DND-41 (cell line): ENCODE data around the gene ERC2.

Experiments
- ATAC-seq: fragments of 200-7000 bp; cut with Tn5 transposase; 3 replicates; pipeline ENCODE4 v1.9.1; 2021; ENCODE audit warnings: low read depth; ENCODE audit not compliant: insufficient read depth
- DNase-seq: peaks from one replicate; pipeline ENCODE4 v3.0.0-alpha.2; 2020
- H2AFZ ChIP-seq: 2 replicates; pipeline ENCODE4 v1.6.0; 2012; ENCODE audit warnings: low read depth, low read length
- H3K27ac ChIP-seq: 2 replicates; pipeline ENCODE4 v1.5.1; 2012; ENCODE audit warnings: low read length, inconsistent platforms
- H3K27me3 ChIP-seq: fragments of 200-600 bp; sonication (generic); 2 replicates; pipeline ENCODE4 v1.6.0; 2012; ENCODE audit warnings: low read length, mild to moderate bottlenecking, inconsistent platforms; ENCODE audit not compliant: insufficient read depth, poor library complexity
- H3K36me3 ChIP-seq: 2 replicates; pipeline ENCODE4 v1.5.1; 2012; ENCODE audit warnings: low read length, inconsistent platforms; ENCODE audit not compliant: insufficient read depth
- H3K4me1 ChIP-seq: 2 replicates; pipeline ENCODE4 v1.5.1; 2012; ENCODE audit warnings: mild to moderate bottlenecking, low read length; ENCODE audit not compliant: insufficient read depth
- H3K4me2 ChIP-seq: 2 replicates; pipeline ENCODE4 v1.6.0; 2012; ENCODE audit warnings: mild to moderate bottlenecking, moderate library complexity, low read length, inconsistent platforms; ENCODE audit not compliant: insufficient read depth
- H3K4me3 ChIP-seq, 2 experiments: fragments of 200-600 bp in 1 of 2; shearing (Covaris generic) in 1 of 2; 2 replicates each; pipeline ENCODE4 v1.5.1; 2012 to 2016; ENCODE audit warnings: inconsistent platforms in 2 of 2, low read length in 2 of 2, mild to moderate bottlenecking in 2 of 2, low read depth in 1 of 2, moderate library complexity in 1 of 2
- H3K79me2 ChIP-seq: 2 replicates; pipeline ENCODE4 v1.6.0; 2012; ENCODE audit warnings: low read length, inconsistent platforms; ENCODE audit not compliant: insufficient read depth
- H3K9ac ChIP-seq: 2 replicates; pipeline ENCODE4 v1.6.0; 2012; ENCODE audit warnings: low read depth, mild to moderate bottlenecking, inconsistent platforms, low read length, moderate library complexity
- H3K9me3 ChIP-seq: 2 replicates; pipeline ENCODE4 v1.5.1; 2012; ENCODE audit warnings: low read length, moderate library complexity, mild to moderate bottlenecking, inconsistent platforms; ENCODE audit not compliant: insufficient read depth, severe bottlenecking
- H4K20me1 ChIP-seq: 2 replicates; pipeline ENCODE4 v1.6.0; 2012; ENCODE audit warnings: low read length; ENCODE audit not compliant: insufficient read depth
- EZH2 ChIP-seq: IDR thresholded peaks from 3 replicates; pipeline ENCODE4 v1.6.1; 2012; ENCODE audit warnings: borderline replicate concordance, low read depth, mild to moderate bottlenecking, moderate library complexity, low read length, inconsistent platforms; ENCODE audit not compliant: severe bottlenecking
- TF ChIP-seq, protein P1 (sequence below): IDR thresholded peaks from 2 replicates; pipeline ENCODE4 v1.5.1; 2012; ENCODE audit warnings: borderline replicate concordance, low read length, moderate library complexity, mild to moderate bottlenecking; ENCODE audit not compliant: poor library complexity, severe bottlenecking; ENCODE audit errors: extremely low read depth

ERC2 gene

GRCh38 chr3:55651011-55651410 is 817.3 kb downstream of the ERC2 start:
- ATAC-seq (no peak), DNase-seq (no peak)
- Histone ChIP-seq H3K27ac (no peak overlapping the region), H3K4me1 (no peaks in the 10 kb centered on the region), H3K36me3 (no peaks in the 10 kb centered on the region), H3K9me3 (no peaks in the 10 kb centered on the region), H3K27me3 (no peaks in the 10 kb centered on the region), H4K20me1 (no peaks in the 10 kb centered on the region), H2AFZ (no peak overlapping the region), H3K9ac (no peak overlapping the region), H3K79me2 (no peaks in the 10 kb centered on the region), H3K4me3 (no peak overlapping the region), H3K4me2 (no peak overlapping the region)
- TF ChIP-seq EZH2: no peak
- TF ChIP-seq, protein P1, sequence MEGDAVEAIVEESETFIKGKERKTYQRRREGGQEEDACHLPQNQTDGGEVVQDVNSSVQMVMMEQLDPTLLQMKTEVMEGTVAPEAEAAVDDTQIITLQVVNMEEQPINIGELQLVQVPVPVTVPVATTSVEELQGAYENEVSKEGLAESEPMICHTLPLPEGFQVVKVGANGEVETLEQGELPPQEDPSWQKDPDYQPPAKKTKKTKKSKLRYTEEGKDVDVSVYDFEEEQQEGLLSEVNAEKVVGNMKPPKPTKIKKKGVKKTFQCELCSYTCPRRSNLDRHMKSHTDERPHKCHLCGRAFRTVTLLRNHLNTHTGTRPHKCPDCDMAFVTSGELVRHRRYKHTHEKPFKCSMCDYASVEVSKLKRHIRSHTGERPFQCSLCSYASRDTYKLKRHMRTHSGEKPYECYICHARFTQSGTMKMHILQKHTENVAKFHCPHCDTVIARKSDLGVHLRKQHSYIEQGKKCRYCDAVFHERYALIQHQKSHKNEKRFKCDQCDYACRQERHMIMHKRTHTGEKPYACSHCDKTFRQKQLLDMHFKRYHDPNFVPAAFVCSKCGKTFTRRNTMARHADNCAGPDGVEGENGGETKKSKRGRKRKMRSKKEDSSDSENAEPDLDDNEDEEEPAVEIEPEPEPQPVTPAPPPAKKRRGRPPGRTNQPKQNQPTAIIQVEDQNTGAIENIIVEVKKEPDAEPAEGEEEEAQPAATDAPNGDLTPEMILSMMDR: no peak

DNA sequence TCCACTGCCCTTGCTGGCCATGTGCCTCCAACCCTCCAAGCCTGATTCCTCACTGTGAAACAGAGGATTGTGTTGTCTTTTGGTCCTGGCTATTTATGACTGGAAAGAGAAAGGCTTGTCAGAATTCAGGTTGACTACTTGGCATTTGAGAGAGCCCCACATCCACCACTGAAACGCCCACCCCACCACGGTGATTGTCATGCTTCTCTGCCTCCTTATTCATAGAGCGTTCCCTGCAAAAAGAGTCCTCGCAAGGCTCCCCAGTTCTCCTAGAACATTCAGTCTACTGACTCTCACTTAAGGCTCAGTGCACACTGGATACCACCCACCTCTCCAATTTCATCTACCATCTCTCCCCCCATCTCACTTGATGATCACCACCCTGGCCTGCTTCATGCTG is 818.3 kb downstream of the ERC2 start:
- Histone ChIP-seq H2AFZ (no peak overlapping the region), H4K20me1 (no peaks in the 10 kb centered on the region), H3K79me2 (no peaks in the 10 kb centered on the region), H3K4me3 (no peak overlapping the region), H3K27ac (no peak overlapping the region), H3K27me3 (no peaks in the 10 kb centered on the region), H3K9me3 (no peaks in the 10 kb centered on the region), H3K36me3 (no peaks in the 10 kb centered on the region), H3K4me2 (no peak overlapping the region), H3K4me1 (no peaks in the 10 kb centered on the region), H3K9ac (no peak overlapping the region)
- TF ChIP-seq EZH2: no peak
- TF ChIP-seq, protein P1: no peak
- no peak for ATAC-seq
- no peak for DNase-seq

GRCh38 chr3:55649554-55649953 is 818.7 kb downstream of the ERC2 start:
- Histone ChIP-seq H2AFZ (no peak overlapping the region), H3K4me2 (no peak overlapping the region), H3K4me1 (no peaks in the 10 kb centered on the region), H3K27ac (no peak overlapping the region), H3K79me2 (no peaks in the 10 kb centered on the region), H3K9ac (no peak overlapping the region), H3K27me3 (no peaks in the 10 kb centered on the region), H3K4me3 (no peak overlapping the region), H4K20me1 (no peaks in the 10 kb centered on the region), H3K36me3 (no peaks in the 10 kb centered on the region), H3K9me3 (no peaks in the 10 kb centered on the region)
- DNase-seq (no peak), ATAC-seq (no peak)
- no peak for TF ChIP-seq EZH2
- TF ChIP-seq, protein P1: no peak

- Histone ChIP-seq H3K9ac (no peak overlapping the region), H3K4me3 (no peak overlapping the region), H2AFZ (no peak overlapping the region), H3K27ac (no peak overlapping the region), H4K20me1 (no peaks in the 10 kb centered on the region), H3K4me1 (no peaks in the 10 kb centered on the region), H3K27me3 (no peaks in the 10 kb centered on the region), H3K4me2 (no peak overlapping the region), H3K79me2 (no peaks in the 10 kb centered on the region), H3K36me3 (no peaks in the 10 kb centered on the region), H3K9me3 (no peaks in the 10 kb centered on the region)
- ATAC-seq (no peak), DNase-seq (no peak)
- no peak for TF ChIP-seq EZH2
- TF ChIP-seq, protein P1: no peak
Measured at GRCh38 chr3:55648591-55649318, 819.5 kb downstream of the ERC2 start.
